OCI-LY3 (cell line): ENCODE data around the gene EID1.

Source experiments
- H2AFZ ChIP-seq: fragments of 200-600, 300-600 bp; shearing (Covaris generic); 2 replicates; pipeline ENCODE4 v1.6.0; 2014; ENCODE audit warnings: antibody characterized with exemption, low read depth, low read length
- H3K27ac ChIP-seq: fragments of 200-600, 300-600 bp; sonication (generic); 2 replicates; pipeline ENCODE4 v1.5.1; 2014; ENCODE audit warnings: mild to moderate bottlenecking, low read length, moderate library complexity, mixed read lengths
- H3K27me3 ChIP-seq: fragments of 200-600, 300-600 bp; sonication (generic); 2 replicates; pipeline ENCODE4 v1.6.1; 2014; ENCODE audit warnings: low read depth, low read length, mixed read lengths
- H3K36me3 ChIP-seq: fragments of 200-600, 300-600 bp; sonication (generic); replicated peaks from 2 replicates; pipeline ENCODE3; 2014; ENCODE audit warnings: low read depth, low read length, mixed read lengths
- H3K4me1 ChIP-seq: fragments of 300-600, 200-600 bp; sonication (generic); 2 replicates; pipeline ENCODE4 v1.6.1; 2014; ENCODE audit warnings: low read length, mixed read lengths
- H3K4me2 ChIP-seq: fragments of 200-600, 300-600 bp; sonication (generic); 2 replicates; pipeline ENCODE4 v1.6.1; 2014; ENCODE audit warnings: low read length, mixed read lengths
- H3K4me3 ChIP-seq: fragments of 300-600, 200-600 bp; sonication (generic); 2 replicates; pipeline ENCODE4 v1.5.1; 2014; ENCODE audit warnings: antibody characterized with exemption, mild to moderate bottlenecking, low read length, moderate library complexity
- H3K79me2 ChIP-seq: fragments of 300-600, 200-600 bp; shearing (Covaris generic); 2 replicates; pipeline ENCODE4 v1.6.1; 2014; ENCODE audit warnings: mild to moderate bottlenecking, low read length, mixed read lengths
- H3K9ac ChIP-seq: fragments of 300-600, 200-600 bp; shearing (Covaris generic); 2 replicates; pipeline ENCODE4 v1.6.0; 2014; ENCODE audit warnings: mild to moderate bottlenecking, low read length, moderate library complexity
- H3K9me3 ChIP-seq: fragments of 200-600, 300-600 bp; shearing (Covaris generic); 2 replicates; pipeline ENCODE4 v1.6.1; 2014; ENCODE audit warnings: low read length, mixed read lengths; ENCODE audit not compliant: insufficient read depth
- H4K20me1 ChIP-seq: fragments of 200-600, 300-600 bp; sonication (generic); 2 replicates; pipeline ENCODE4 v1.6.1; 2016; ENCODE audit warnings: low read length, mixed read lengths; ENCODE audit not compliant: insufficient read depth
- CTCF ChIP-seq: fragments of 200-600, 300-600 bp; sonication (generic); IDR thresholded peaks from 2 replicates; pipeline ENCODE4 v1.5.1; 2014; ENCODE audit warnings: antibody characterized with exemption, low read length, low read depth
- EZH2phosphoT487 ChIP-seq: fragments of 200-600 bp; shearing (Covaris generic); IDR thresholded peaks from 2 replicates; pipeline ENCODE4 v1.6.1; 2018; ENCODE audit warnings: antibody characterized with exemption, mixed run types, low read depth

Gene EID1

GRCh38 chr15:48887144-48887543, 9.2 kb downstream of the EID1 start:
- TF ChIP-seq EZH2phosphoT487 (no peak), CTCF (no peak)
- H3K9ac ChIP-seq, result no peak overlapping the region

GRCh38 chr15:48888191-48888590, 10.3 kb downstream of the EID1 start:
- H3K36me3 ChIP-seq, result no peaks in the 10 kb centered on the region
- TF ChIP-seq CTCF, result no peak
- no peak for TF ChIP-seq EZH2phosphoT487
- no peak overlapping the region for H3K9ac ChIP-seq
- H3K4me3 ChIP-seq, result no peak overlapping the region
- peaks cover 5% of the 10 kb centered on the region; the same call in 1 of the 2 replicates for H3K4me1 ChIP-seq
- 0 out of 2 replicates have a peak overlapping the region, but pooled peaks have one; percentile 16 for H3K4me2 ChIP-seq
- no peaks in the 10 kb centered on the region for H3K9me3 ChIP-seq
- no peaks in the 10 kb centered on the region for H3K79me2 ChIP-seq
- H3K27me3 ChIP-seq, result 0 out of 2 replicates have a peak, but pooled peaks cover 4% of the 10 kb centered on the region
- no peak overlapping the region for H2AFZ ChIP-seq
- H4K20me1 ChIP-seq, result no peaks in the 10 kb centered on the region
- H3K27ac ChIP-seq, result no peak overlapping the region

More at GRCh38 chr15:48887144-48887543, 9.2 kb downstream of the EID1 start:
- H3K4me1 ChIP-seq, result peaks cover 5% of the 10 kb centered on the region; the same call in 1 of the 2 replicates
- H3K27me3 ChIP-seq, result no peaks in the 10 kb centered on the region
- no peaks in the 10 kb centered on the region for H3K36me3 ChIP-seq
- H3K79me2 ChIP-seq, result no peaks in the 10 kb centered on the region
- H4K20me1 ChIP-seq, result no peaks in the 10 kb centered on the region
- H3K9me3 ChIP-seq, result no peaks in the 10 kb centered on the region
- no peak overlapping the region for H3K27ac ChIP-seq
- no peak overlapping the region for H3K4me2 ChIP-seq
- no peak overlapping the region for H2AFZ ChIP-seq
- no peak overlapping the region for H3K4me3 ChIP-seq

- TF ChIP-seq CTCF (no peak), EZH2phosphoT487 (no peak)
- H3K79me2 ChIP-seq, result no peaks in the 10 kb centered on the region
- H3K9me3 ChIP-seq, result no peaks in the 10 kb centered on the region
- H3K27me3 ChIP-seq, result 0 out of 2 replicates have a peak, but pooled peaks cover 7% of the 10 kb centered on the region
- H3K4me1 ChIP-seq, result peaks cover 5% of the 10 kb centered on the region; the same call in 1 of the 2 replicates
- H3K27ac ChIP-seq, result no peak overlapping the region
- H3K4me2 ChIP-seq, result no peak overlapping the region
- no peak overlapping the region for H3K4me3 ChIP-seq
- no peak overlapping the region for H3K9ac ChIP-seq
- H3K36me3 ChIP-seq, result no peaks in the 10 kb centered on the region
- H2AFZ ChIP-seq, result no peak overlapping the region
- no peaks in the 10 kb centered on the region for H4K20me1 ChIP-seq
Measured at GRCh38 chr15:48888836-48889235, 10.9 kb downstream of the EID1 start.

GRCh38 chr15:48889925-48890324, 12.0 kb downstream of the EID1 start:
- Histone ChIP-seq H2AFZ (no peak overlapping the region), H4K20me1 (no peaks in the 10 kb centered on the region), H3K4me2 (no peak overlapping the region), H3K27me3 (peaks cover 7% of the 10 kb centered on the region; the same call in 1 of the 2 replicates), H3K27ac (no peak overlapping the region), H3K9ac (no peak overlapping the region), H3K4me3 (no peak overlapping the region), H3K36me3 (no peaks in the 10 kb centered on the region), H3K79me2 (no peaks in the 10 kb centered on the region), H3K9me3 (no peaks in the 10 kb centered on the region), H3K4me1 (peaks cover 5% of the 10 kb centered on the region; the same call in 1 of the 2 replicates)
- TF ChIP-seq CTCF (no peak), EZH2phosphoT487 (no peak)
